HEK293T (cell line): ENCODE data around the gene PIP5K1B.

ENCODE experiments used
- CTCF ChIA-PET: fragments of 350-600 bp; formaldehyde crosslinking; extraction: SDS; loops from one replicate; lab custom pipeline; 2021; ENCODE audit warnings: antibody characterized with exemption, inconsistent platforms; lab: Yijun Ruan, JAX
- POLR2A ChIA-PET: fragments of 350-600 bp; formaldehyde crosslinking; extraction: SDS; loops from one replicate; lab custom pipeline; 2020; ENCODE audit warnings: antibody characterized with exemption, inconsistent platforms; lab: Yijun Ruan, JAX
- DNase-seq: peaks from one replicate; pipeline ENCODE4 v3.0.0; 2012; ENCODE audit warnings: mixed read lengths; ENCODE audit errors: extremely low spot score
- ARNT ChIP-seq: fragments of 450-650 bp; IDR thresholded peaks from 2 replicates; pipeline ENCODE4 v1.6.1; 2017; ENCODE audit warnings: mild to moderate bottlenecking
- BHLHE40 ChIP-seq: fragments of 450-650 bp; IDR thresholded peaks from 2 replicates; pipeline ENCODE4 v1.6.1; 2016; ENCODE audit warnings: mild to moderate bottlenecking, moderate library complexity, borderline replicate concordance
- CTBP1 ChIP-seq: fragments of 450-650 bp; IDR thresholded peaks from 2 replicates; pipeline ENCODE4 v1.6.1; 2016; ENCODE audit warnings: borderline replicate concordance
- ELF4 ChIP-seq: fragments of 450-650 bp; IDR thresholded peaks from 2 replicates; pipeline ENCODE4 v1.6.1; 2017; ENCODE audit warnings: antibody characterized with exemption
- FOXA1 ChIP-seq: fragments of 450-650 bp; IDR thresholded peaks from 2 replicates; pipeline ENCODE4 v1.6.1; 2016; ENCODE audit warnings: mild to moderate bottlenecking
- FOXK2 ChIP-seq: fragments of 450-650 bp; IDR thresholded peaks from 2 replicates; pipeline ENCODE4 v1.6.1; 2016; ENCODE audit warnings: mild to moderate bottlenecking
- FOXM1 ChIP-seq: fragments of 450-650 bp; IDR thresholded peaks from 2 replicates; pipeline ENCODE4 v1.6.1; 2017; ENCODE audit warnings: mild to moderate bottlenecking, borderline replicate concordance
- HDGF ChIP-seq: fragments of 450-650 bp; IDR thresholded peaks from 2 replicates; pipeline ENCODE4 v1.6.1; 2017; ENCODE audit warnings: antibody characterized with exemption, borderline replicate concordance
- L3MBTL2 ChIP-seq: fragments of 450-650 bp; conservative IDR thresholded peaks from 2 replicates; pipeline ENCODE4 v1.6.1; 2016; ENCODE audit warnings: mild to moderate bottlenecking
- LEF1 ChIP-seq: fragments of 450-650 bp; IDR thresholded peaks from 2 replicates; pipeline ENCODE4 v1.6.1; 2017; ENCODE audit warnings: mild to moderate bottlenecking, borderline replicate concordance
- NFRKB ChIP-seq: fragments of 450-650 bp; IDR thresholded peaks from 2 replicates; pipeline ENCODE4 v1.6.1; 2016; ENCODE audit warnings: mild to moderate bottlenecking, moderate library complexity
- PKNOX1 ChIP-seq: fragments of 450-650 bp; IDR thresholded peaks from 2 replicates; pipeline ENCODE4 v1.6.1; 2016
- SP1 ChIP-seq: fragments of 450-650 bp; IDR thresholded peaks from 2 replicates; pipeline ENCODE4 v1.6.1; 2017
- SUZ12 ChIP-seq: fragments of 450-650 bp; IDR thresholded peaks from 2 replicates; pipeline ENCODE4 v1.6.1; 2016; ENCODE audit warnings: mild to moderate bottlenecking
- TARDBP ChIP-seq: fragments of 450-650 bp; IDR thresholded peaks from 2 replicates; pipeline ENCODE4 v1.6.1; 2016
- ZNF384 ChIP-seq: fragments of 450-650 bp; IDR thresholded peaks from 2 replicates; pipeline ENCODE4 v1.6.1; 2016

PIP5K1B gene

DNA sequence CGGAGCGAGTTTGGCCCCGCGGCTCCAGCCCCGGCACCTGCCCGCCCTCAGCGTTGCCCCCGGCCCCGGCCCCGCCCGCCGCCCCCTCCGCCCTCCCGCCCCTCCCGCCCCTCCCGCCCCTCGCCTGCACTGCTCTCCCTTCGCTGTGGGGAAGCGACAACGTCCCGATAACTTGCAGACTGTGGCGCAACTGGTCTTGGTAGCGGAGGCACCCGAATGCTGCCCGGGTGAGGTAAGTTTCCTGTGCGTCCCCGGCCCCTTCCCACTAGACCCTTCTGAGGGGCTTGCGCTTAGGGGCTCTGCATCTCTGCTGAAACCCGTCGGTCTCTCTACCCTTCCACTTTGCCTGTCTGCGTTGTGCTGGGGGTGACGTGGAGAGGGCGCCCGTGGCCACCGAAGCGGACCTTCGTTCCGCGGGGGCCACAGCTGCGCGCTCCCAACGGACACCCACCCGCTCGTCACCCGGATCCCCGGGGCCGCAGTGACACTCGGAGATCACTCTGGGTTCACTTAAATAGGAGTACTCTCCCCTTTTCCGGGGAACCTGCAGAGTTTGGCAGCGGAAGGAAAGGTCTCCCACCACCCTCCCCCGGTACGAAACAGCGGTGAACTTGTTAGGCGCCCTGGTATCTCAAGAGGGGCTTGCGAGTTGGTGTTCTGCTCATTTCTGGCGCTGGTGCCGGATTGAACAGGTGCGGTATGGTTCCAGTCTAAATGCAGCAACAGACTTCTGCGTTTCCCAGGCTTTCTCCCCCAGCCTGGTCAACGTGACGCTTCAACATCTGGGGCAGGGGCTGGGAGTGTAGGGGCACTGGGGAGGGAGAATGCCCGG, 707 bp downstream of the PIP5K1B start:
- ChIA-PET POLR2A (interaction anchor here (1.2 kb wide), 1 partner anchor 74 kb away, joined by 4 read pairs; a partner anchor contains a TSS), CTCF (no interaction called here)
- TF ChIP-seq SP1 (no peak), FOXA1 (no peak), NFRKB (no peak), ZNF384 (no peak), L3MBTL2 (no peak)
- peak; percentile 60 for DNase-seq

DNA sequence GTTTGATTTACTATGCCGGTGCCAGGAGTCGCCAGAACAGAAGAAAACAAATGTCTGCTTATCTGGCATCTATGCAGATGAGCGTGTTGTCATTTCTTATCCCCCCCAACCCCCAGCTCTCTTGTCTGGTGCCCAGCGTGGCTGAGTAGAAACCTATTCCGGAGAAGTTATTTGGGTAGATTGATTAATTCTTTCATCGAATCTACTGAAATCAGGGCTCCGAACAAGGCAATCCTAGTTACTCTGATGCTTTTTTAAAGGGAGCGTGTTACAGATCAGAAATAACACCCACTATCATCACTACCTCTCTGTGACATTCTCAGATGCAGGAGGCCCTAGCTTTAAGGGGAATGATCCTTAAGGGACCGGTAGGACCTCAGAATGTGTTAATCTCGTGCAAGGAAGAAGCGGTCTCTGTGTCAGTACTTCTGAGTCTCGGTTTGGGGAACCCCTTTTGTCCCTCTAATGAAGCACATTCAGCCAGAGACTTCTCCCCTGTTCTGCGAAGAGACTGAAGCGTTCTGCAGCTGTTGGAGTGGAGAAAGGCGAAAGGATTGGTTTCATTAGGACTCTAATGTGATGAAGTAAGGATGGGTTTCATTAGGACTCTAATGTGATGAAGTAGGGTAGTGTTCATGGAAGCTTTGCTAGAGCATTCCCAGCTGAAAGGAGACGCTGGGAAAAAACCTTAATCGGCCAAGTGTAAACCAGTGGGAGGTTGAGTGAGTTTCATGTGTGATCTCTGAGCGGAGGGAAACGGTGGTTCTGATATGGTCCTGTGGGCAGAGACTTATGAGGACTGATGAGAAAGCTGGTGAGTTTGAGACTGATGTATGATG, 1.5 kb downstream of the PIP5K1B start:
- ChIA-PET CTCF (no interaction called here), POLR2A (interaction anchor here (0.9 kb wide), 1 partner anchor 73 kb away, joined by 3 read pairs; a partner anchor contains a TSS)
- TF ChIP-seq FOXA1 (no peak), LEF1 (no peak), FOXM1 (no peak), SUZ12 (no peak), ZNF384 (no peak), PKNOX1 (no peak), ELF4 (no peak), CTBP1 (no peak), HDGF (no peak), FOXK2 (no peak), ARNT (no peak), TARDBP (no peak)
- DNase-seq = no peak

- TF ChIP-seq ZNF384 (no peak), HDGF (no peak), TARDBP (no peak), SP1 (no peak), BHLHE40 (no peak), FOXM1 (no peak), LEF1 (no peak)
- ChIA-PET POLR2A (no interaction called here), CTCF (no interaction called here)
- DNase-seq = no peak
Observed at GRCh38 chr9:68707801-68708488, 2.9 kb downstream of the PIP5K1B start.

GRCh38 chr9:68708513-68708912, 3.5 kb downstream of the PIP5K1B start:
- POLR2A ChIA-PET = no interaction called here
- CTCF ChIA-PET = no interaction called here
- TF ChIP-seq ARNT (no peak), LEF1 (no peak), TARDBP (no peak), SP1 (no peak), FOXA1 (no peak), FOXK2 (no peak), L3MBTL2 (no peak), PKNOX1 (no peak), BHLHE40 (no peak), SUZ12 (no peak), ZNF384 (no peak), FOXM1 (no peak), HDGF (no peak), CTBP1 (no peak), NFRKB (no peak), ELF4 (no peak)

GRCh38 chr9:68709291-68710110, 4.5 kb downstream of the PIP5K1B start:
- ChIA-PET POLR2A (no interaction called here), CTCF (no interaction called here)

More at GRCh38 chr9:68708513-68708912, 3.5 kb downstream of the PIP5K1B start:
- DNase-seq = no peak

More at GRCh38 chr9:68709291-68710110, 4.5 kb downstream of the PIP5K1B start:
- TF ChIP-seq SUZ12 (no peak), BHLHE40 (no peak), ARNT (no peak), HDGF (no peak), LEF1 (no peak), FOXK2 (no peak), L3MBTL2 (no peak), TARDBP (no peak), FOXA1 (no peak), CTBP1 (no peak), SP1 (no peak), NFRKB (no peak), FOXM1 (no peak), ELF4 (no peak), ZNF384 (no peak), PKNOX1 (no peak)
- DNase-seq = no peak
